ENCODE measurements around the gene WHAMM.

GRCh38 chr15:82790321-82790720, 19.1 kb upstream of the WHAMM start:
- TF ChIP-seq POLR2AphosphoS5 (IDR thresholded peaks at IDR 0.05; ENCODE audit: low read depth, low read length) (no peak), SIN3A (IDR thresholded peaks at IDR 0.05; ENCODE audit: borderline replicate concordance, insufficient read depth, low read length) (no peak)
